PC-3 (cell line): ENCODE measurements around the gene BICDL2. TPM values are rescaled to one million over a fixed set of nuclear protein-coding genes. Genes with fewer than 3 reads are reported as not detected.

Source experiments
- ATAC-seq: fragments of 200-7000 bp; cut with Tn5 transposase; 2 replicates; pipeline ENCODE4 v1.9.1; 2020; ENCODE audit warnings: mild to moderate bottlenecking, moderate library complexity
- BruUV-seq: library from RNA; stranded (reverse); fragments of 400-500 nt; replicated peaks from 2 replicates; lab custom pipeline; 2021; lab: Mats Ljungman, UMichigan
- CTCF ChIA-PET: fragments of 300-600 bp; sonication (Branson Sonifier 250); formaldehyde crosslinking; loops from one replicate; lab custom pipeline; 2022; ENCODE audit warnings: antibody characterized with exemption; lab: Charles Lee
- POLR2A ChIA-PET: fragments of 300-600 bp; sonication (Branson Sonifier 250); formaldehyde crosslinking; loops from one replicate; lab custom pipeline; 2022; ENCODE audit warnings: antibody characterized with exemption; ENCODE audit not compliant: unreplicated experiment; lab: Charles Lee
- DNase-seq: peaks from one replicate; pipeline ENCODE4 v3.0.0-alpha.2; 2015
- H2AFZ ChIP-seq: fragments of 300-600 bp; sonication (generic); 2 replicates; pipeline ENCODE4 v1.6.0; 2016; ENCODE audit warnings: antibody characterized with exemption, low read length
- H3F3A ChIP-seq: fragments of 300-600 bp; sonication (generic); one replicate; pipeline ENCODE4 v1.6.0; 2017; ENCODE audit warnings: antibody characterized with exemption, low read length, control low read depth, mild to moderate bottlenecking; ENCODE audit not compliant: unreplicated experiment
- H3K27ac ChIP-seq: fragments of 300-600 bp; sonication (generic); 2 replicates; pipeline ENCODE4 v1.5.1; 2016; ENCODE audit warnings: mild to moderate bottlenecking, low read length
- H3K27me3 ChIP-seq: fragments of 300-600 bp; sonication (generic); 2 replicates; pipeline ENCODE4 v1.6.1; 2016; ENCODE audit warnings: low read length, mixed read lengths
- H3K36me3 ChIP-seq: fragments of 300-600 bp; sonication (generic); 2 replicates; pipeline ENCODE4 v1.6.1; 2016; ENCODE audit warnings: low read depth, mixed run types, low read length, mixed read lengths
- H3K4me1 ChIP-seq: fragments of 300-600 bp; sonication (generic); 2 replicates; pipeline ENCODE4 v1.5.1; 2016; ENCODE audit warnings: low read length; ENCODE audit not compliant: insufficient read depth
- H3K4me2 ChIP-seq: fragments of 300-600 bp; sonication (generic); 2 replicates; pipeline ENCODE4 v1.6.0; 2016; ENCODE audit warnings: low read length
- H3K4me3 ChIP-seq: fragments of 300-600 bp; sonication (generic); 2 replicates; pipeline ENCODE4 v1.5.1; 2016; ENCODE audit warnings: mild to moderate bottlenecking, low read length, mixed read lengths
- H3K79me2 ChIP-seq: fragments of 300-600 bp; sonication (generic); 2 replicates; pipeline ENCODE4 v1.6.1; 2017; ENCODE audit warnings: low read length, mixed read lengths
- H3K9ac ChIP-seq: fragments of 300-600 bp; sonication (generic); 2 replicates; pipeline ENCODE4 v1.6.0; 2016; ENCODE audit warnings: mild to moderate bottlenecking, low read length
- H3K9me2 ChIP-seq: fragments of 300-600 bp; sonication (generic); replicated peaks from 2 replicates; pipeline ENCODE4 v1.6.1; 2016; ENCODE audit warnings: mixed run types, low read length, mixed read lengths
- H3K9me3 ChIP-seq: fragments of 300-600 bp; sonication (generic); 2 replicates; pipeline ENCODE4 v1.6.1; 2016; ENCODE audit warnings: low read length, mixed read lengths
- H4K20me1 ChIP-seq: fragments of 300-600 bp; sonication (generic); 2 replicates; pipeline ENCODE4 v1.6.1; 2016; ENCODE audit warnings: low read length, mixed read lengths
- CTCF ChIP-seq: fragments of 300-600 bp; sonication (generic); conservative IDR thresholded peaks from 2 replicates; pipeline ENCODE4 v1.5.1; 2017; ENCODE audit warnings: antibody characterized with exemption, low read depth, mild to moderate bottlenecking, low read length
- EZH2 ChIP-seq: fragments of 300-600 bp; sonication (generic); IDR thresholded peaks from one replicate; pipeline ENCODE4 v1.6.1; 2017; ENCODE audit warnings: antibody characterized with exemption, mild to moderate bottlenecking, low read length; ENCODE audit not compliant: unreplicated experiment
- EZH2phosphoT487 ChIP-seq: fragments of 300-600 bp; sonication (generic); IDR thresholded peaks from 2 replicates; pipeline ENCODE4 v1.6.1; 2018; ENCODE audit warnings: mild to moderate bottlenecking, antibody characterized with exemption, low read length, borderline replicate concordance
- intact Hi-C: fragments of 100-400 bp; cut with micrococcal nuclease; formaldehyde crosslinking; loops from 2 replicates; pipeline ENCODE4 v1.9.0; 2023
- total RNA-seq: library from RNA; depleted of rRNA; stranded (reverse); fragments of >200 nt; gene quantifications from 2 replicates; pipeline ENCODE4 v1.2.3, GENCODE V29; 2014

The BICDL2 gene
- total RNA-seq, 1 experiment from 2014 or later, result 16.3 TPM

GRCh38 chr16:3035289-3035971 is 1.3 kb downstream of the BICDL2 start:
- Histone ChIP-seq H2AFZ (no peak overlapping the region), H3K79me2 (no peaks in the 10 kb centered on the region), H3K9me3 (no peaks in the 10 kb centered on the region), H3K4me1 (peaks cover 16% of the 10 kb centered on the region), H3K4me2 (peak overlapping the region; percentile 91), H3K4me3 (peak overlapping the region; percentile 75; the same call in 1 of the 2 replicates), H3F3A (no peaks in the 10 kb centered on the region), H4K20me1 (no peaks in the 10 kb centered on the region), H3K27ac (no peak overlapping the region), H3K9me2 (no peaks in the 10 kb centered on the region), H3K27me3 (no peaks in the 10 kb centered on the region), H3K36me3 (no peaks in the 10 kb centered on the region), H3K9ac (no peak overlapping the region)
- TF ChIP-seq CTCF (no peak), EZH2phosphoT487 (no peak), EZH2 (no peak)
- CTCF ChIA-PET, result no interaction called here
- ATAC-seq (no peak), DNase-seq (no peak)
- intact Hi-C loops, result no loop called here
- POLR2A ChIA-PET, result no interaction called here
- BruUV-seq, result no TSS peak

- Histone ChIP-seq H3K79me2 (no peaks in the 10 kb centered on the region), H3K27me3 (no peaks in the 10 kb centered on the region), H3K36me3 (no peaks in the 10 kb centered on the region), H3K9me3 (no peaks in the 10 kb centered on the region), H3K9ac (no peak overlapping the region), H4K20me1 (no peaks in the 10 kb centered on the region), H2AFZ (no peak overlapping the region), H3K4me2 (no peak overlapping the region), H3F3A (no peaks in the 10 kb centered on the region), H3K27ac (no peak overlapping the region), H3K9me2 (no peaks in the 10 kb centered on the region), H3K4me1 (peaks cover 20% of the 10 kb centered on the region), H3K4me3 (no peak overlapping the region)
- ATAC-seq (no peak), DNase-seq (no peak)
- CTCF ChIA-PET, result no interaction called here
- TF ChIP-seq EZH2phosphoT487 (no peak), EZH2 (no peak), CTCF (no peak)
- intact Hi-C loops, result no loop called here
- no TSS peak for BruUV-seq
- POLR2A ChIA-PET, result no interaction called here
Measured at GRCh38 chr16:3032624-3033023, 4.1 kb downstream of the BICDL2 start.
